HUES6 (cell line): ENCODE results near the gene SLC25A2.

Source experiments
- H3K27ac ChIP-seq: 2 replicates; pipeline ENCODE4 v1.7.0; 2013; ENCODE audit warnings: low read depth, mild to moderate bottlenecking, low read length, inconsistent platforms
- H3K27me3 ChIP-seq: 2 replicates; pipeline ENCODE4 v1.6.1; 2013; ENCODE audit warnings: low read length; ENCODE audit not compliant: control insufficient read depth, insufficient read depth
- H3K36me3 ChIP-seq: 2 replicates; pipeline ENCODE4 v1.6.1; 2013; ENCODE audit warnings: low read length; ENCODE audit not compliant: control insufficient read depth, insufficient read depth
- H3K4me1 ChIP-seq: 2 replicates; pipeline ENCODE4 v1.6.1; 2013; ENCODE audit warnings: low read length; ENCODE audit not compliant: control insufficient read depth, insufficient read depth
- H3K4me3 ChIP-seq: 2 replicates; pipeline ENCODE4 v1.5.1; 2013; ENCODE audit warnings: low read depth, low read length
- H3K9ac ChIP-seq: one replicate; pipeline ENCODE4 v1.6.1; 2013; ENCODE audit warnings: mild to moderate bottlenecking, low read length
- H3K9me3 ChIP-seq: 2 replicates; pipeline ENCODE4 v1.6.1; 2013; ENCODE audit warnings: low read depth, low read length; ENCODE audit not compliant: control insufficient read depth, insufficient read depth

The SLC25A2 gene

DNA sequence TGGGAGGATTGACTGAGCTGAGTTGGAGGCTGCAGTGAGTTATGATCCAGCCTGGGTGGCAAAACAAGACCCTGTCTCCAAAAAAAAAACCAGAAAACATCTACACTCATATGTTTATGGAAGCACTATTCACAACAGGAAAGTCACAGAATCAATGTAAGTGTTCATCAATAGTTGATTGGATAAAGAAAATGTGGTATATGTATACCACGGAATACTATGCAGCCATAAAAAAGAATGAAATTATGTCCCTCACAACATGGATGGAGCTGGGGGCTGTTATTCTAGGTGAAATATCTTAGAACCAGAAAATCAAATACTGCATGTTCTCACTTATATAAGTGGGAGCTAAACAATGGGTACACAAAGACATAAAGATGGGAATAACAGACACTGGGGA lies 2.8 kb upstream of the SLC25A2 start:
- Histone ChIP-seq H3K4me3 (no peak overlapping the region), H3K9me3 (peaks cover 20% of the 10 kb centered on the region), H3K9ac (no peak overlapping the region), H3K27ac (no peak overlapping the region), H3K4me1 (no peaks in the 10 kb centered on the region), H3K36me3 (no peaks in the 10 kb centered on the region), H3K27me3 (no peaks in the 10 kb centered on the region)

DNA sequence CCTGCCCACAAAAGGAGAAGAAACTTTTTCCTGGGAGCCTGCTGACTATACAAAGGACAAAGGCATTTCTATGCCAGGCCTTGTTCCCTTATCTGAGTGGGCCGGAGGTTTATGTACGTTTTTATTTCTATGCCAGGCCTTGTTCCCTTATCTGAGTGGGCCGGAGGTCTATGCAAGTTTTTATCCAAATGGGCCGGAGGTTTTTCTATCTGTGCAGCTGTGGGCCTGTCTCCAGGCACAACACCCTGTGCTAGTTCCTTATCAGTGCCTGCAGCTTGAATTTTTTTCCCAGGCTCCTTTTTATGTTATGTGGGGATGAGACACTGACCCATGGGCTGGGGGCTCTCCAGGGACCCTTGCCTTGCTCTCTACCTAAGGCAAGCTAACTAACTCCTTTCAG lies 5.5 kb downstream of the SLC25A2 start:
- Histone ChIP-seq H3K4me1 (no peaks in the 10 kb centered on the region), H3K4me3 (no peak overlapping the region), H3K27me3 (no peaks in the 10 kb centered on the region), H3K9me3 (peaks cover 13% of the 10 kb centered on the region), H3K9ac (no peak overlapping the region), H3K36me3 (no peaks in the 10 kb centered on the region), H3K27ac (no peak overlapping the region)

DNA sequence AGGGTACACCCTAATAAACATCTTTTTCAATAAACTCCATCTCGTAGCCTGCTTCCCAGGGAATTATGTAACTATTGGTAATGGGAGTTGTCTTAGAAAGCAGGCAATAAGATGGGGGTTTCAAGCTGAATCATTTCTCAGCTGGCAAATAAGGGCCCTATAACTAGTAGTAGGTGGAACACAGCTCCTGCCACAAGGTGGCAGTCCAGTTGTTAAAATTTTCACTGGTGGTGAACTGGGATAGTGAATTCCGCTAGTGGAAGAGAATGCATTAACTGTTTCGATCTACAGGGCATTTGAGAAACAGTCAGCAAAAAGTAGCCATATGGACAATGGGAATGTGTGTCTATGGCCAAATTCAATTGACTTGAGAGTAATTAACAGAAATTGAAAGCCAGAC lies 30.9 kb downstream of the SLC25A2 start:
- Histone ChIP-seq H3K9me3 (peaks cover 52% of the 10 kb centered on the region), H3K36me3 (no peaks in the 10 kb centered on the region)

DNA sequence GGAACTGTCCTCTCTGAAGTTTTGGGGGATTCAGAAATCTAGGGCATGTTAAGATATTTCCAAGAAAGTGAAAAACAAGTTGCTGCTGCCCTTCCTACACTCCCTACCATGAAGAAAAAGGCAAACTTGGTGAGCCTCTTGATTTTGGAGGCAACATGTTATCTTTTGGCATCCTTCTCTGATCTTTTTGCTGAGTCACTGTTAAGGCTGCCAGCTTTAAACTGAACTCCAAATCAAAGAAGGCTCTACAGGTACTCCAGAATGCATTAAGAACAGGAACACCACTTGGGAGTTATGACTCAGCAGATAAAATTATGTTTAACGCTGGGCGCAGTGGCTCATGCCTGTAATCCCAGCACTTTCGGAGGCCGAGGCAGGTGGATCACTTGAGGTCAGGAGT lies 34.7 kb downstream of the SLC25A2 start:
- Histone ChIP-seq H3K9me3 (peaks cover 69% of the 10 kb centered on the region), H3K27ac (no peak overlapping the region), H3K4me1 (no peaks in the 10 kb centered on the region), H3K4me3 (no peak overlapping the region), H3K9ac (no peak overlapping the region), H3K36me3 (no peaks in the 10 kb centered on the region), H3K27me3 (no peaks in the 10 kb centered on the region)

More for the DNA sequence above, 30.9 kb downstream of the SLC25A2 start:
- Histone ChIP-seq H3K4me3 (no peak overlapping the region), H3K27me3 (no peaks in the 10 kb centered on the region), H3K4me1 (no peaks in the 10 kb centered on the region), H3K9ac (no peak overlapping the region), H3K27ac (no peak overlapping the region)

DNA sequence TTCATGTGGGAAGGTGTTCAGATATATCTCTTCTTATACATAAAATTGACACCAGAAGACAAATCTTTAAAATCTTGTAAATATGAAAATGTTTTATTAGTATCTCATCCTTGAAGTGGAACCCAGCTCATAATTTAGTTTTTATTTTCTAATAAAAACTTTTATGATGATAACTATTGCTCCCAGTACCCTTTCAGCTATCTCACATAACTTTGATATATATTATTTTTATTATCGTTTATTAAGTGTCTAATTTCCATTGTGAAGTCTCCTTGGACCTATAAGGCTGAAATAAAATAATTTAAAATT lies 42.7 kb downstream of the SLC25A2 start:
- Histone ChIP-seq H3K9ac (no peak overlapping the region), H3K4me3 (no peak overlapping the region), H3K36me3 (no peaks in the 10 kb centered on the region), H3K9me3 (peaks cover 73% of the 10 kb centered on the region), H3K27me3 (no peaks in the 10 kb centered on the region), H3K4me1 (no peaks in the 10 kb centered on the region), H3K27ac (no peak overlapping the region)

DNA sequence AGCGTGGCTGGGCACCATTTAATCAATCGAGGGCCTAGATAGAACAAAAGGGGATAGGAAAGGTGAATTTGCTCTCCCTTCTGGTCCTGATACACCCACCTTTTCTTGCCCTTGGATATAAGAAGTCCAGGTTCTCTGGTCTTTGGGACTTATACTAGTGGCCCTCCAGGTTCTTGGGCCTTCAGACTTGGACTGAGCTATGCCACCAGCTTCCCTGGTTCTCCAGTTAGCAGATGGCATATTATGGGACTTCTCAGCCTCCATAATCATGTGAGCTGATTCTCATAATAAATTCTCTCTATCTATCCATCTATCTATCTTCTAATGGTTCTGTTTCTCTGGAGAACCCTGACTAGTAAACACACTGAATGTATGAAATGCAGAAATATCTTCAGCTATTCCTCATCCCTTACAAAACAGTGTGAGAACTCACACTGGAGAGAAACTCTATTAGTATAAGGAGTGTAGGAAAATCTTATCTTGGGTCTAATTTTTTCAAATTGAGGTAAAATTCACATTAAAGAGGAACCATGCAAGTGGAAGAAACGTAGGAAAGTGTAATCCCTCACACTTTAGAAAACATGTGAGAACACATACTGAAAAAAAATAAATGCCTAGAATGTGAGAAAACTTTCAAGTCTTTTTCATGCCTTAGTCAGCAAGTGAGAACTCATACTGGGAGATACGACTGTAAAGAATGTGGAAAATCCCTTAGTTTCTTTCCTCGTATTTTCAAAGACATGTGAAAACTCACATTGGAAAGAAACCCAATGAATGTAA lies 43.2 kb downstream of the SLC25A2 start:
- no peak overlapping the region for H3K4me3 ChIP-seq
- H3K9me3 ChIP-seq = peaks cover 70% of the 10 kb centered on the region
- no peaks in the 10 kb centered on the region for H3K36me3 ChIP-seq
- H3K9ac ChIP-seq = no peak overlapping the region
- H3K27ac ChIP-seq = no peak overlapping the region
- no peaks in the 10 kb centered on the region for H3K4me1 ChIP-seq
- H3K27me3 ChIP-seq = no peaks in the 10 kb centered on the region

DNA sequence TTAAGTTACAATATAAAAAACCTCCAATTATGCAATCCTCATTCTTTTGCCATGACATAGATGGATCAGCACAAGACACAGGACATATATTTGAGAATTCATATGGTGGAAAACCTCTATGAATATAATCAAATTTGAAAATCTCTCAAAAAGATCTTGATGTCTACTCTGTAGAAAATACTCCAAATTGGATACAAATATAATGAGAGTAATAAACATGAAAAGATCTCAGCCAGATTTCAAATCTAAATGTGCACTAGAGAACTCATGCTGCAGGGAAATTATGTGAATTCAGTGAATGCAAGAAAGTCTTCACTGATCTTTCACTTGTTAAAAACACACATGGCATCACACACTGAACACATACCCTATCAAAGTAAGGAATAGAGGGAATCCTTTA lies 44.9 kb downstream of the SLC25A2 start:
- Histone ChIP-seq H3K36me3 (no peaks in the 10 kb centered on the region), H3K27ac (no peak overlapping the region), H3K4me3 (no peak overlapping the region), H3K9ac (no peak overlapping the region), H3K4me1 (no peaks in the 10 kb centered on the region), H3K27me3 (no peaks in the 10 kb centered on the region), H3K9me3 (peaks cover 66% of the 10 kb centered on the region)

DNA sequence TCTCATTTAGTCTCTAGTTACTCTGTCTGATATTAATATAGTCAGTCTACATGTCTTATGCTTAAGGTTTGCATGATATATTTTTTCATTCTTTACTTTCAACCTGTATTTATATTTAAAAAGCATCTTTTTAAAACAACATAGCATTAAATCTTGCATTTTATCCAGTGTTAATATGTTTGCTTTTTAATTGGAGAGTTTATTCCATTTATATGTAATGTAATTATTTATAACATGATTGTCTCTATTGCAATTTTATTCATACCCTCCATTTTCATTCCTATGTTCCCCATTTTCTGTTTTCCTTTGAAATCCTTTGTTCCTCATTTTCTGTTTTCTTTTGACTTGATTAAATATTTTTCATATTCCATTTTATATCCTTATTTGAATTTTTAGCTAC lies 45.4 kb downstream of the SLC25A2 start:
- Histone ChIP-seq H3K4me1 (no peaks in the 10 kb centered on the region), H3K9me3 (peaks cover 68% of the 10 kb centered on the region), H3K9ac (no peak overlapping the region), H3K36me3 (no peaks in the 10 kb centered on the region), H3K4me3 (no peak overlapping the region), H3K27me3 (no peaks in the 10 kb centered on the region), H3K27ac (no peak overlapping the region)
